Measurements from ENCODE around the gene CACNA1I.

Gene CACNA1I

GRCh38 chr22:39712081-39712480 lies 141.5 kb downstream of the CACNA1I start:
- Histone ChIP-seq H3K36me3 (ENCODE audit: control insufficient read depth in 4 of 4, insufficient read depth in 4 of 4, low read length in 3 of 4) (no peaks in the 10 kb centered on the region), H3K4me3 (ENCODE audit: control insufficient read depth in 1 of 7, extremely low read depth in 1 of 7, insufficient read depth in 4 of 7, low read depth in 2 of 7, low read length in 6 of 7) (no peak overlapping the region), H3K9me3 (ENCODE audit: control extremely low read depth in 1 of 5, control insufficient read depth in 4 of 5, insufficient read depth in 2 of 5, low read depth in 1 of 5, low read length in 4 of 5) (no peaks in the 10 kb centered on the region), H3K27ac (ENCODE audit: insufficient read depth in 1 of 2, low read depth in 1 of 2, low read length in 2 of 2, poor library complexity in 1 of 2, severe bottlenecking in 2 of 2) (no peak overlapping the region), H3K27me3 (replicated peaks in 2 of 5; ENCODE audit: control insufficient read depth in 4 of 5, insufficient read depth in 5 of 5, low read length in 4 of 5) (peaks cover 0 to 30% (median 12%) of the 10 kb centered on the region in 5 experiments), H3K4me1 (ENCODE audit: control extremely low read depth in 1 of 4, control insufficient read depth in 4 of 4, insufficient read depth in 4 of 4, low read length in 3 of 4) (no peaks in the 10 kb centered on the region)
- CTCF ChIA-PET = no interaction called here
- no CpG with 5 or more reads among the region's 1 CpG for WGBS (ENCODE audit: insufficient coverage)
- DNase-seq = no peak
- POLR2A ChIA-PET = interaction anchor here (0.7 kb wide), 1 partner anchor 28 kb away, joined by 4 read pairs; no protein-coding TSS in a partner anchor

- WGBS (ENCODE audit: insufficient coverage) = 80% methylated on average over 18 of the region's 18 CpGs
- Histone ChIP-seq H3K36me3 (ENCODE audit: control insufficient read depth in 4 of 4, insufficient read depth in 4 of 4, low read length in 3 of 4) (no peaks in the 10 kb centered on the region), H3K9me3 (ENCODE audit: control extremely low read depth in 1 of 5, control insufficient read depth in 4 of 5, insufficient read depth in 2 of 5, low read depth in 1 of 5, low read length in 4 of 5) (no peaks in the 10 kb centered on the region), H3K27ac (ENCODE audit: insufficient read depth in 1 of 2, low read depth in 1 of 2, low read length in 2 of 2, poor library complexity in 1 of 2, severe bottlenecking in 2 of 2) (no peak overlapping the region), H3K4me3 (ENCODE audit: control insufficient read depth in 1 of 7, extremely low read depth in 1 of 7, insufficient read depth in 4 of 7, low read depth in 2 of 7, low read length in 6 of 7) (no peak overlapping the region), H3K27me3 (replicated peaks in 2 of 5; ENCODE audit: control insufficient read depth in 4 of 5, insufficient read depth in 5 of 5, low read length in 4 of 5) (peaks cover 0 to 27% (median 12%) of the 10 kb centered on the region in 5 experiments), H3K4me1 (ENCODE audit: control extremely low read depth in 1 of 4, control insufficient read depth in 4 of 4, insufficient read depth in 4 of 4, low read length in 3 of 4) (no peaks in the 10 kb centered on the region)
- ChIA-PET CTCF (no interaction called here), POLR2A (no interaction called here)
- no peak for DNase-seq
Observed at GRCh38 chr22:39712751-39713525, 142.4 kb downstream of the CACNA1I start.

GRCh38 chr22:39713799-39714290 lies 143.3 kb downstream of the CACNA1I start:
- Histone ChIP-seq H3K27ac (ENCODE audit: insufficient read depth in 1 of 2, low read depth in 1 of 2, low read length in 2 of 2, poor library complexity in 1 of 2, severe bottlenecking in 2 of 2) (no peak overlapping the region), H3K36me3 (ENCODE audit: control insufficient read depth in 4 of 4, insufficient read depth in 4 of 4, low read length in 3 of 4) (no peaks in the 10 kb centered on the region), H3K27me3 (replicated peaks in 2 of 5; ENCODE audit: control insufficient read depth in 4 of 5, insufficient read depth in 5 of 5, low read length in 4 of 5) (peaks cover 0 to 27% (median 12%) of the 10 kb centered on the region in 5 experiments), H3K4me3 (ENCODE audit: control insufficient read depth in 1 of 7, extremely low read depth in 1 of 7, insufficient read depth in 4 of 7, low read depth in 2 of 7, low read length in 6 of 7) (no peak overlapping the region), H3K4me1 (ENCODE audit: control extremely low read depth in 1 of 4, control insufficient read depth in 4 of 4, insufficient read depth in 4 of 4, low read length in 3 of 4) (no peaks in the 10 kb centered on the region), H3K9me3 (ENCODE audit: control extremely low read depth in 1 of 5, control insufficient read depth in 4 of 5, insufficient read depth in 2 of 5, low read depth in 1 of 5, low read length in 4 of 5) (no peaks in the 10 kb centered on the region)
- ChIA-PET POLR2A (no interaction called here), CTCF (no interaction called here)
- no peak for DNase-seq
- 93% methylated on average over 8 of the region's 10 CpGs for whole genome bisulfite sequencing (ENCODE audit: insufficient coverage)

- no peaks in the 10 kb centered on the region for H3K4me1 ChIP-seq (ENCODE audit: control extremely low read depth in 1 of 4, control insufficient read depth in 4 of 4, insufficient read depth in 4 of 4, low read length in 3 of 4)
- ChIA-PET POLR2A (no interaction called here), CTCF (no interaction called here)
- H3K27ac ChIP-seq (ENCODE audit: insufficient read depth in 1 of 2, low read depth in 1 of 2, low read length in 2 of 2, poor library complexity in 1 of 2, severe bottlenecking in 2 of 2) = no peak overlapping the region
- no peak for DNase-seq
- no peaks in the 10 kb centered on the region for H3K9me3 ChIP-seq (ENCODE audit: control extremely low read depth in 1 of 5, control insufficient read depth in 4 of 5, insufficient read depth in 2 of 5, low read depth in 1 of 5, low read length in 4 of 5)
- no peak overlapping the region for H3K4me3 ChIP-seq (ENCODE audit: control insufficient read depth in 1 of 7, extremely low read depth in 1 of 7, insufficient read depth in 4 of 7, low read depth in 2 of 7, low read length in 6 of 7)
- 98% methylated on average over 5 of the region's 8 CpGs for WGBS (ENCODE audit: insufficient coverage)
- peaks cover 0 to 26% (median 12%) of the 10 kb centered on the region in 5 experiments for H3K27me3 ChIP-seq (replicated peaks in 2 of 5; ENCODE audit: control insufficient read depth in 4 of 5, insufficient read depth in 5 of 5, low read length in 4 of 5)
- no peaks in the 10 kb centered on the region for H3K36me3 ChIP-seq (ENCODE audit: control insufficient read depth in 4 of 4, insufficient read depth in 4 of 4, low read length in 3 of 4)
Observed at GRCh38 chr22:39714321-39714720, 143.8 kb downstream of the CACNA1I start.

GRCh38 chr22:39715778-39716495 lies 145.4 kb downstream of the CACNA1I start:
- ChIA-PET CTCF (interaction anchor here (1.5 kb wide), 1 partner anchor 22 kb away, joined by 4 read pairs; no protein-coding TSS in a partner anchor), POLR2A (no interaction called here)
- Histone ChIP-seq H3K27ac (ENCODE audit: insufficient read depth in 1 of 2, low read depth in 1 of 2, low read length in 2 of 2, poor library complexity in 1 of 2, severe bottlenecking in 2 of 2) (no peak overlapping the region), H3K9me3 (ENCODE audit: control extremely low read depth in 1 of 5, control insufficient read depth in 4 of 5, insufficient read depth in 2 of 5, low read depth in 1 of 5, low read length in 4 of 5) (no peaks in the 10 kb centered on the region), H3K4me3 (ENCODE audit: control insufficient read depth in 1 of 7, extremely low read depth in 1 of 7, insufficient read depth in 4 of 7, low read depth in 2 of 7, low read length in 6 of 7) (no peak overlapping the region), H3K4me1 (ENCODE audit: control extremely low read depth in 1 of 4, control insufficient read depth in 4 of 4, insufficient read depth in 4 of 4, low read length in 3 of 4) (no peaks in the 10 kb centered on the region), H3K27me3 (replicated peaks in 2 of 5; ENCODE audit: control insufficient read depth in 4 of 5, insufficient read depth in 5 of 5, low read length in 4 of 5) (peaks cover 0 to 16% (median 12%) of the 10 kb centered on the region in 5 experiments), H3K36me3 (ENCODE audit: control insufficient read depth in 4 of 4, insufficient read depth in 4 of 4, low read length in 3 of 4) (no peaks in the 10 kb centered on the region)
- no peak for DNase-seq
- WGBS (ENCODE audit: insufficient coverage) = 78% methylated on average over 24 of the region's 25 CpGs

- WGBS (ENCODE audit: insufficient coverage) = 96% methylated on average over 8 of the region's 10 CpGs
- CTCF ChIA-PET = interaction anchor here (1.5 kb wide), 1 partner anchor 22 kb away, joined by 4 read pairs; no protein-coding TSS in a partner anchor
- no peaks in the 10 kb centered on the region for H3K4me1 ChIP-seq (ENCODE audit: control extremely low read depth in 1 of 4, control insufficient read depth in 4 of 4, insufficient read depth in 4 of 4, low read length in 3 of 4)
Observed at GRCh38 chr22:39716534-39716933, 146.0 kb downstream of the CACNA1I start.

GRCh38 chr22:39717099-39717498 lies 146.5 kb downstream of the CACNA1I start:
- no peak for DNase-seq
- Histone ChIP-seq H3K27me3 (replicated peaks in 2 of 5; ENCODE audit: control insufficient read depth in 4 of 5, insufficient read depth in 5 of 5, low read length in 4 of 5) (peaks cover 0 to 20% (median 18%) of the 10 kb centered on the region in 5 experiments), H3K27ac (ENCODE audit: insufficient read depth in 1 of 2, low read depth in 1 of 2, low read length in 2 of 2, poor library complexity in 1 of 2, severe bottlenecking in 2 of 2) (no peak overlapping the region), H3K9me3 (ENCODE audit: control extremely low read depth in 1 of 5, control insufficient read depth in 4 of 5, insufficient read depth in 2 of 5, low read depth in 1 of 5, low read length in 4 of 5) (no peaks in the 10 kb centered on the region), H3K4me1 (ENCODE audit: control extremely low read depth in 1 of 4, control insufficient read depth in 4 of 4, insufficient read depth in 4 of 4, low read length in 3 of 4) (no peaks in the 10 kb centered on the region), H3K36me3 (ENCODE audit: control insufficient read depth in 4 of 4, insufficient read depth in 4 of 4, low read length in 3 of 4) (no peaks in the 10 kb centered on the region), H3K4me3 (ENCODE audit: control insufficient read depth in 1 of 7, extremely low read depth in 1 of 7, insufficient read depth in 4 of 7, low read depth in 2 of 7, low read length in 6 of 7) (no peak overlapping the region)
- WGBS (ENCODE audit: insufficient coverage) = 97% methylated on average over 8 of the region's 8 CpGs
- ChIA-PET CTCF (interaction anchor here (1.5 kb wide), 1 partner anchor 21 kb away, joined by 4 read pairs; no protein-coding TSS in a partner anchor), POLR2A (no interaction called here)

More at GRCh38 chr22:39716534-39716933, 146.0 kb downstream of the CACNA1I start:
- DNase-seq = no peak
- POLR2A ChIA-PET = no interaction called here
- no peaks in the 10 kb centered on the region for H3K9me3 ChIP-seq (ENCODE audit: control extremely low read depth in 1 of 5, control insufficient read depth in 4 of 5, insufficient read depth in 2 of 5, low read depth in 1 of 5, low read length in 4 of 5)
- no peak overlapping the region for H3K27ac ChIP-seq (ENCODE audit: insufficient read depth in 1 of 2, low read depth in 1 of 2, low read length in 2 of 2, poor library complexity in 1 of 2, severe bottlenecking in 2 of 2)
- H3K36me3 ChIP-seq (ENCODE audit: control insufficient read depth in 4 of 4, insufficient read depth in 4 of 4, low read length in 3 of 4) = no peaks in the 10 kb centered on the region
- peaks cover 0 to 19% (median 15%) of the 10 kb centered on the region in 5 experiments for H3K27me3 ChIP-seq (replicated peaks in 2 of 5; ENCODE audit: control insufficient read depth in 4 of 5, insufficient read depth in 5 of 5, low read length in 4 of 5)
- H3K4me3 ChIP-seq (ENCODE audit: control insufficient read depth in 1 of 7, extremely low read depth in 1 of 7, insufficient read depth in 4 of 7, low read depth in 2 of 7, low read length in 6 of 7) = no peak overlapping the region
